ENCODE measurements around the gene GULP1.

DNA sequence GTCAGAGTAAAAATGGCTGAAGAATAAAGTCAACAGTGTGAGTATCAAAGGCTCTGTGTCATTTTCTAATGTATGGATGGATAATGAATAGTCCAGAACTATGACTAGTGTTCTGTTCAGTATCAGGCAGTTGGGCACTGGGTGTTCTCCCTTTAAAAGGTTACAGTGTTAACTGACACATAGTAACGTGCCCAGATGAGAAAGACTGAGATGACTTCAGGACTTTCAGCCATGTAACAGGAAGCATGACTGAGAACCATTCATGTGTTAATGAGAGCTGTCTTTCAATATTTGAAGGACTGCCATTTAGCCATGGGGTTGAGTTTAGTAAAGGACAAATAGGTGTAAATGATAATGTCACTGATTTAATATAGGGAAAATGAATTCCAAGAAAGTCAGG, 187.1 kb downstream of the GULP1 start:
- TF ChIP-seq, protein P1, sequence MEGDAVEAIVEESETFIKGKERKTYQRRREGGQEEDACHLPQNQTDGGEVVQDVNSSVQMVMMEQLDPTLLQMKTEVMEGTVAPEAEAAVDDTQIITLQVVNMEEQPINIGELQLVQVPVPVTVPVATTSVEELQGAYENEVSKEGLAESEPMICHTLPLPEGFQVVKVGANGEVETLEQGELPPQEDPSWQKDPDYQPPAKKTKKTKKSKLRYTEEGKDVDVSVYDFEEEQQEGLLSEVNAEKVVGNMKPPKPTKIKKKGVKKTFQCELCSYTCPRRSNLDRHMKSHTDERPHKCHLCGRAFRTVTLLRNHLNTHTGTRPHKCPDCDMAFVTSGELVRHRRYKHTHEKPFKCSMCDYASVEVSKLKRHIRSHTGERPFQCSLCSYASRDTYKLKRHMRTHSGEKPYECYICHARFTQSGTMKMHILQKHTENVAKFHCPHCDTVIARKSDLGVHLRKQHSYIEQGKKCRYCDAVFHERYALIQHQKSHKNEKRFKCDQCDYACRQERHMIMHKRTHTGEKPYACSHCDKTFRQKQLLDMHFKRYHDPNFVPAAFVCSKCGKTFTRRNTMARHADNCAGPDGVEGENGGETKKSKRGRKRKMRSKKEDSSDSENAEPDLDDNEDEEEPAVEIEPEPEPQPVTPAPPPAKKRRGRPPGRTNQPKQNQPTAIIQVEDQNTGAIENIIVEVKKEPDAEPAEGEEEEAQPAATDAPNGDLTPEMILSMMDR (conservative IDR thresholded peaks at IDR 0.05): no peak
- no peak for TF ChIP-seq ZFX (IDR thresholded peaks at IDR 0.05)
